GM18907 (cell line): Measurements from ENCODE around the gene TUBB8.
"Not testable (repeated sequence)": the region's sequence is repeated elsewhere in the genome, so short reads cannot be mapped to it uniquely, and the experiment has no call there.

Experiments
- ATAC-seq: cut with Tn5 transposase; IDR thresholded peaks from one replicate; pipeline ENCODE4 v1.9.1; 2021; ENCODE audit warnings: mild to moderate bottlenecking, moderate library complexity; ENCODE audit not compliant: unreplicated experiment

TUBB8 gene

DNA sequence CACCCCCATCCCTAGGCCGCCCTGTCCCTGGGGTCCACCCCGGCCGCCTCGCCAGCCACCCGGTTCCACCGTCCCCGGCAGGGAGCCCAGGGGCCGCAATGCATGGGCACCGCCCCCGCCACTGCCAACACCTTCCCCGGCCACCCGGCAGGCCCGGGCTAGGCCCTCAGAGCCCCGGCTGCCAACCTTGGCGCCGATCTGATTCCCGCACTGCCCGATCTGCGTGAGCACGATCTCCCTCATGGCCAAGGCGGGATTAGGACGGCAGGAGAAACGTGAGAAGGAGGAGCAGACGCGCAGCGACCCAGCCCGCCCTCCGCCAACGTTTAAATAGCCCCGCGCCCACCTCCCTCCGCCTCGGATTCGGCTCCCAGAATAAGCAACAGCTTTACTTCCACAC, at the start of gene TUBB8:
Gene TUBB8 (minus strand): TSS at position 301 of the 400 bp plus-strand sequence. CDS start 58 bp downstream, at position 243.
- no peak for ATAC-seq

DNA sequence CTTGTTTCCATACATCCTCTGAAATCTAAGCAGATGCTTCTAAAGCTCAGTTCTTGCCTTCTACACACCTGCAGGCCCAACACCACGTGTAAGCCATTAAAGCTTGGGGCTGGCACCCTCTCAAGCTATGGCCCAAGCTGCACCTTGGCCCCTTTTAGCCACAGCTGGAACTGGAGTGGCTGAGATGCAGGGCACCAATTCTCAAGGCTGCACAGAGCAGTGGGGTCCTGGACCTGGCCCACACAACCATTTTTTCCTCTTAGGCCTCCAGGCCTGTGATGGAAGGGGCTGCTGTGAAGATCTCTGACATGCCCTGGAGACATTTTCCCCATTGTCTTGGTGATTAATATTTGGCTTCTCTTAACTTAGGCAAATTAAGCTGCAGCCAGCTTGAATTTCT, 47.4 kb upstream of the TUBB8 start:
- ATAC-seq: no peak

GRCh38 chr10:95356-96115, 46.4 kb upstream of the TUBB8 start:
- no peak for ATAC-seq

DNA sequence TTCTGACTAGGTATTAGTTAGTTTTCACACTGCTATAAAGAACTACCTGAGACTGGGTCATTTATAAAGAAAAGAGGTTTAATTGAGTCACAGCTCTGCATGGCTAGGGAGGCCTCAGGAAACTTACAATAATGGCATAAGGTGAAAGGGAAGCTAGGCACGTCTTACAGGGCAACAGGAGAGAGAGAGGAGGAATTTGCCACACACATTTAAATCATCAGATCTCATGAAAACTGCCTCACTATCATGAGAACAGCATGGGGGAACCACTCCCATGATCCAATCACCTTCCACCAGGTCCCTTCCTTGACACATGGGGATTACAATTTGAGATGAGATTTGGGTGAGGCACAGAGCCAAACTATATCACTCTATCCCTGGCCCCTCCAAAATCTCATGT, 45.5 kb upstream of the TUBB8 start:
- no peak for ATAC-seq

GRCh38 chr10:92846-93245, 43.8 kb upstream of the TUBB8 start:
- ATAC-seq: no peak

GRCh38 chr10:92153-92552, 43.1 kb upstream of the TUBB8 start:
- ATAC-seq: no peak

- no peak for ATAC-seq
These were observed 42.2 kb upstream of the TUBB8 start for GRCh38 chr10:91313-91712.

DNA sequence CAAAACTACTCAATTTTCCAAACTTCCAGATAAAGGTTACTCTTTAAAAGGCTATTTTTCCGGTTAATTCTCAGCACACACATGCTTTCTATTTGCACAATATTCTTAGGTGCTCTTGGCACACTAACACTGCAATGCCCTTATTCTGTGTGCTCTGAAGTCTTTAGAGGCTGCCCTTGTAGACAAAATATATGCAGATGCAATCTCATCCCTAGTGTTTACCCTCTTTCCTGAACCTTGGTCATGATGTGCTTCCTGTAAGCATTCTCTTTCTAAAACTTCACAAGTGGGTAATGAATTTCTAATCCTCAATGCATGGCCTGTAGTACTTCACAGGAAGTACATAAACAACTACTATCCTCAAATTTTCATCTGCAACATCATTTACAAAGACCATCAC, 41.1 kb upstream of the TUBB8 start:
- ATAC-seq: no peak

GRCh38 chr10:89248-89647, 40.2 kb upstream of the TUBB8 start:
- no peak for ATAC-seq

GRCh38 chr10:88253-88652, 39.2 kb upstream of the TUBB8 start:
- ATAC-seq: no peak

DNA sequence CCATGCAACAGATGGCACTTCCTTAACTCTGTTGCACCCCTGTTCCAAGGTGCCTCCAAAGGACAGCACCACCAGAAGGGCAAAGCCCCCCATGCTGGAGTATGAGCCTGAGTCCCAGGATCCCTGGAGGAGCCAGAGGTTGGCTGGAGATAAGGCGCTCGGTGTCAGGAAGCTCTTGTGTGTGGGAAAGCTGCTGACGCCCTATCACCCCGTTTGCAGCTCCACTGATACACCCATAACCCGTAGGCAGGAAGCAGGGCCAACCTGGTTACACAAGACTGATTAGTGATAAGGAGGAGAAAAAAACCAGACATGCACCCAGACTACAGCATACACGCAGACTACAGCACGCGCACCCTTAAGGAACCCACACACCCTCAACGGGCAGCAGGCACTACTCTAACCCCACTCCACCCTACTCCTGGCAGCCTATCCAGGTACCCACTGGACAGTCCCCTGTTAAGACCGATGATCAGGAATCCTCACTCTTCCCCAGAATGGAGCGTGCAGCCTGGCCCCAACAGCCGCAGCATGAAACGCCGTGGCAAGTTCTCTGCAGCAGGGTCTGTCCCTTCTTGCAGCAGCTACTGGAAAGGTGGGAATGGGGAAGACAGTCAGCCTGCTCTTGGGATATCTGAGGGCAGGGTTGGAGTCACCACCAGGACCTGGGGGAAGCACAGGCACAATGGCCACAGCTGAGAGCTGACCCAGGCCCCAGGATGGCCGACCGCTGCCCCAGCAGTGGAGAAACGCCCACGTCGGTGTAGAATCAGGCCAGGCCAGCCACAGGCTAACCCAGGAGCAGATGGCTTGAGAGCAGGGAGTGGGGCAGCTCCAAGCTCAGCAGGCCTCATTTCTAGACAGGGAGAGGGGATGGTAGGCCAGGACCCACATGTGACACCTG, 38.3 kb upstream of the TUBB8 start:
- ATAC-seq: no peak

DNA sequence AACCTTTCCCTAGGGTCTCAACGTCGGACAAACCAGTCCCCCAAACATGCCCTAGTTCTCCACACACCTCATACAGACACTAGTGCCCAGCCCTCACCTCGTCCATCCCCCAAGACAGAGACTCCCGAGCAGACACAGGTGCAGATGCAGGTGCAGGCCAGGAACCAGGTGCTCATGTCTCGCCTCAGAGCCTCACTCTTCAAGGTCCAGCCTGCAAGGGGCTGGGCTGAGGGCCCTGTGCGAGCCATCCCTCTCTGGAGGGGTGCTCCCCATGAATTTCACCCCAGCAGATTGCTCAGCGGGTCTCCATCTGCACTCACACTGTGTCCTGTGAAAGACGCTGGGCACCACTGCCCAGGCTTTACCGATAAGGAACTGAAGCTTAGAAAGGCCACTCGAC, 36.9 kb upstream of the TUBB8 start:
- no peak for ATAC-seq

DNA sequence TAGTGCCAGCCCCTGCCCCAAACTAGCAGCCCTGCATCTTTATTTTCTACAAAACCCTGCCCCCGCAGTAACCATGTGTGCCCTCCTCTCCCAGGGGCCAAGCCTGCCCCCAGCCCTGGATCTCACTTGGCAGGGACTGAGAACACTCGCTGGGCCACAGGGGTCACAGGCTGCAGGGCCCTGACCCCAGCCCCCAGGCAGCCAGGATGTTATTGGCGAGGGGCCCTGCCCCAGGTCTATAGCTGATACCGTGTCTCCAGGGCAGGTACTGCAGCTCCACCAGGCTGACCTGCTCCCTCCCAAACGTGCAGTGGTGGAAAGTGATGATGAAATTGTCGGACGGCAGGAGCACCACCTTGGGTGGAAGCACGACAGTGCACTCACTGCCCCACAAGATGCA, 35.9 kb upstream of the TUBB8 start:
- no peak for ATAC-seq

- ATAC-seq: no peak
These were observed 34.9 kb upstream of the TUBB8 start for GRCh38 chr10:83930-84530.

DNA sequence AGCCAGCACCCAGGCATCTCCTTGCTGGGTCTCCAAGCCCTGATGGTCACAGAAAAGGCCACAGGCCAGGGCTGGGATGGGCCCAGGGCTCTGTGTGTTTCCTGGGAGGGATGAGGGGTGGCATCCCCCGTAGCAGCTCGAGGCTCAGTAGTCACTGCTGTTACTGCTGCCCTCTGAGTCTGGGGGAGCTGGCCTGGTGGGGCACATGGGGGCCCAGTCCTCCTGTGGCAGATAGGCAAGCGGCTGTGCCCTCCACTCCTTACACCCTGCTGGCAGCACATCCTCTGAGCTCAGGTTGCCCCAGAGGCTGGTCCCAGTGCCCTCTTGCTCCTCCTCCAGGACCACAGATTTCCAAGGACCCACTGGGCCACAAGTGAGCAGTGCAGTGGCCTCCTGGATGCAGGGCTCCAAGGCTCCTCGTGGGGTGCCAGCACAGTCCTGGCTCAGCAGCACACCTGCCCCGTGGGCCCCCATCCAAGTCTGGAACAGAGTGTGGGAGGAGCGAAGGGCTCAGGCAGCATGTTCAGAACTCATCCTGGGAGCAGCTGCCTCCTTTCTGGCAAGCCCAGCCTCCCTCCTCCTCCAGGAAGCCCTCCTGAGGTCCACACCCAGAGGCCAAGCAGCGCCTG, 31.5 kb upstream of the TUBB8 start:
- ATAC-seq: no peak

- ATAC-seq: no peak
These were observed 30.6 kb upstream of the TUBB8 start for GRCh38 chr10:79532-80215.

DNA sequence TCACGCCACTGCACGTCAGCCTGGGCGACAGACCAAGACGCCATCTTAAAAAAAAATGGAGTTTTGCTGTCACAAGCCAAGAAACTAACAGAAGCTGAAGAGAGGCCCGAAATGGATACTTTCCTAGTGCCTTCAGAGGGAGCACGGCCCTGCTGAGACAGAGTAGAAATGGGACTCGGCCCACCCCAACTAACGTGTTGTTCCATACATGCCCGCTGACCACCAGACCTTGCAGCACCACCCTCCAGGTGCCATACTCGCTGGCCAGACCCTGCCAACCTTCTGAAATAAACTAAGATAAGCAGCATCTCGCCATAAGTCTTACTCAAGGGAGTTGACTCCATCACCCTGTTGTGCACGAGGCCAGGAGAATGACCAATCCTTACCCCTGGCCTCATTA, 29.5 kb upstream of the TUBB8 start:
- no peak for ATAC-seq

- ATAC-seq: not testable (repeated sequence)
These were observed 25.1 kb upstream of the TUBB8 start for GRCh38 chr10:74266-74621.

DNA sequence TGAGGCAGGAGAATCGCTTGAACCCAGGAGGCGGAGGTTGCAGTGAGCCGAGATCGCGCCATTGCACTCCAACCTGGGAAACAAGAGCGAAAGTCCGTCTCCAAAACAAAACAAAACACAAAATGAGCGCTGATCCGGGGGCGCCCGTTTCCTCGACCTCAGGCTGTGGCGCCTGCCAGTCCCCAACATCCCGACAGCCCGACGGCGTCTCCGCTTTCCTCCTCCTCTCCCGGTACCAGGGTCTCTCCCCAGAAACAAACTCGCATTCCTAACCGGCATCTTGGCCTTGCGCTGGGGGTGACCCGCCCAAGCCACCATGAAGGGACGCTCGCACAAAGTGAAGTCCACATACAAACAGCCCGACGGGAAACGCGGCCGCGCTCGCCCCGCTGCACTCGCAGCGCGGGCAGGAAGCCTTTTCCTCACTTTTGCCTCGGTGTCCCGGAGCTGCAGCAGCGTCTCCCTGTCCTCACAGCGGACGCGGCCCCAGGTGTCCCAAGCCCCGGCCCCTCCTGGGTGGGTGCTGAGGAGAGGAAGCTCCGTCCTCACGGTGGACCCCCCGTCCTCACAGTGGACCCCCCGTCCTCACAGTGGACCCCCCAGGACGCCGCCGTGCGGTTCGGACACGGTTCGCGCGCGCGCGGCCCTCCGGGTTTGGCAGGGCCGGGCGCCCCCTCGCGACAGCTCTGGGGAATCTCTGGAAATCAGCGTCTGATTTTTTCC, 24.6 kb upstream of the TUBB8 start:
- not testable (repeated sequence) for ATAC-seq

GRCh38 chr10:68156-68555, 19.1 kb upstream of the TUBB8 start:
- not testable (repeated sequence) for ATAC-seq
